Measurements from ENCODE around the gene ROBO2.

Gene ROBO2

GRCh38 chr3:77125966-77126365 lies 86.1 kb downstream of the ROBO2 start:
- no peak for DNase-seq

DNA sequence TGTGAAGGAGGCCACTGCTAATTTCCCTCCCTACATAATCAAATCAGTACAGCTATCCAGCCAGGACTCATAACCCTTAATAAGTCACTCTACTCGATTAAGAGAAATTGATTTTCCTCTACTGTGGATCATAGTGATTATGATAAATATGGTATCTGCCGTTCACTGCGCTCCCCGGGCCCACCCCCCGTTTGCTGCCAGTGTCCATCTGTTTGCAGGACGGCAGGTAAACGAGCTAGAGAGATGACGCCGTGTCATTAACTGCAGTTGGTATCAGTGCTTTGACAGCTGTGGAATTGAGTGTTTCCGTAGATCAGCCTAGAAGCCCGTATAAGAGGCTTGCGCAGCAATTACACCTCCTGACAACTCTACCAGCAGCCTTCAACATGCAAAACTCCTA lies 94.9 kb downstream of the ROBO2 start:
- DNase-seq: no peak

DNA sequence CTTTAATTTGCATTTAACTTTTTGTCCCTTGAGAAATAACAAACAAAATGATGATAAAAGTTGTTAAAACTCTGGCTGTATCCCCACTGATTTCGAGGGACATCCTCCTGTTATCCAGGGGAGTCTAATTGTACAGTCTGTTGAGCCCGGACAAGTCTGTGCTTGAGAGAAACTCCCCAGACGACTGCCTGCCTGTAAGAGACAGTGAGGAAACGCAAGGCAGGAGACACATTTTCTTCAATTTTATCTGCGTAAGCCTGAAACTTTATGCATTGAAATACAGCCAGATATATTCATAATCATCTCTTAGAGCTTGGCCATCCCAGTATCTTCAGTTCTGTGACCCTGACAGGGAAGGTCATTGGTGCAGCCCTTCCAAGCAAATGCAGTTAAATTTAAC lies 97.7 kb downstream of the ROBO2 start:
- no peak for DNase-seq

DNA sequence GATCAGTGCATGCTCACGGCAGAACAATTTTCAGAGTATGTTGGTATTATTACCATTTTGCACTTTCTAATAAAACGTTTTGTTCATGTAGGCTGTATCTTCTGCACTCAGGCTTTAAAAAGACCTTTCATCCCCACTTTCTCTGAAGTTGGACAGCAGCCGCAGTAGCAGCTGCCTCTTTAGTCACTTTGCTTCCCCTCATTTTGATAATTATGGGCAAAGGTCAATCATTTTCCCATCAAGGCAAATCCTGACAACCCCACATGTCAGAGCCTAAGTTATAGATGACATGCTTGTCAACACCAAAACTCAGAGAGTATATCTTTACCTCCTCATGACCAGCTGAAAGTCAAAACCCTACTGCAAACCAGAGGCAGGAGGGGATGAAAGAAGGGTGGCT lies 99.7 kb downstream of the ROBO2 start:
- DNase-seq: no peak

GRCh38 chr3:77141423-77141822 lies 101.5 kb downstream of the ROBO2 start:
- DNase-seq: no peak

- DNase-seq: no peak
Measured at GRCh38 chr3:77142578-77142977, 102.7 kb downstream of the ROBO2 start.

- no peak for DNase-seq
Measured at GRCh38 chr3:77146004-77146403, 106.1 kb downstream of the ROBO2 start.

DNA sequence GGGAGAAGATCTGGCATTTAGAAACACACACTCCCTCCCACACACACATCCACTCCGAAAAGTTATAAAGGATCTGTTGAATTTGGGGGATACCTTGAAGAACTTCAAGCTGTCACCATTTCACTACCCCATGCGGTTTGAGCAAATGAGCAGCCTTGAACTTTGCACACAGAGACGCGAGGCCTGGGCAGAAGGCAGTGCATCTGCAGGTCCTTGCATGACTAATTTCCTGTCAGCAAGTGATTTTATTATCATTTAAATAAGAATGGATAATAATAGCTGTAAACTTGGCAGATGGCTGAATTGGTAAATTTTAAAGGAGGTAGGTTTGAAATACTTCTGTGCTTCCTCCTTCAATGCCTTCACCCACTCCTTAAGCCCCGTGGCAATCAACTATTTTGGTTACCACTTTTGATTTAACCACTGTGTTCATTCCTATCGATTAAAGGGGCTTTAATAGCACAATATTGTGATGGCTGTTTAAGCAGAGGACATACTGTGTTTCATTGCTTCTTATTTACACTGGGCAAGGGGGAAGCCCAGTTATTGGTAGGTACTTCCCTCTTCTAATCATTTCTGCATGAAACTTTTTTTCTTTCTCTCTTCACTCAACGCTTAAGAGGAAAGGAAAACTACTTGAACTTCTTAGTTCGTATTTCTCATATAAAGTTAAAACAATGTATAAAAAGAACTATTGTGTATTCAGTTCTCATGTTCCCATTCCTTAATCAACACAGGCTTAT lies 108.1 kb downstream of the ROBO2 start:
- no peak for DNase-seq

- DNase-seq: no peak
Measured at GRCh38 chr3:77149382-77149781, 109.5 kb downstream of the ROBO2 start.

DNA sequence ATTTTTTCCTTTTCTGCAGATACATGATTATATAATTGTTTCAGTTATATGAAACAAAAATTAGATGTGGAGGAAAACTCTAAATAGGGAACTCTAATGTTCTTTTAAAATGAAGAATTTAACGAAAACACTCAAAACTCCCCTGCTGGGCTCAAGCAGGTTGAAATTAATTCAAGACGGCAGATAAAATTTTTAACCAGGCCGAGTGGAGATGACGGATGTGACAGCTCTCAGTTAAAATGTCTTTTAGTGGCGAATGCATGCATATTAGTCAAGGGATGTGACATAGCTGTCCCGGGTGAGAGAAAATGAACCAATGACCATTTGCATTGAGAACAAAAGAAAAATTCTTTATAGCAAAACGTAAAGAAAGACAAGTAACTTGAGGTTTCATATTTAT lies 110.1 kb downstream of the ROBO2 start:
- DNase-seq: no peak

DNA sequence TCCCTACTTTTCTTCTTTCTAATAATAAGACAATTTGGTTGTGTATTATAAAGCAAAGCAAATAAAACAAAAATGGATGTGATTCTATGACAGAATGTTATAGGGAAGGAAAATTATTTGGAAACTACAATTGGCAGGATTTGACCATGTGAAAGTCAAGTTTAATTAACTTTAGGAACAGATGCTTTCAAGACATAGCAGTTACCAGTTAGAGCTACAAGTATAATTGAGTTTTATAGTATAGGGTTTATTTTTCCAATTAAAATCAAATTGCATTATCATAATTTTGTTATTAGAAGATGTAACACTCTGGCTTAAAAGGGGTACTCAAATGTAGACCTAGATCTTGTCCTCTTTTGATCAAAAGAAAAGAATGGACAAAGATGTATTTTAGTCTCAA lies 110.9 kb downstream of the ROBO2 start:
- no peak for DNase-seq

DNA sequence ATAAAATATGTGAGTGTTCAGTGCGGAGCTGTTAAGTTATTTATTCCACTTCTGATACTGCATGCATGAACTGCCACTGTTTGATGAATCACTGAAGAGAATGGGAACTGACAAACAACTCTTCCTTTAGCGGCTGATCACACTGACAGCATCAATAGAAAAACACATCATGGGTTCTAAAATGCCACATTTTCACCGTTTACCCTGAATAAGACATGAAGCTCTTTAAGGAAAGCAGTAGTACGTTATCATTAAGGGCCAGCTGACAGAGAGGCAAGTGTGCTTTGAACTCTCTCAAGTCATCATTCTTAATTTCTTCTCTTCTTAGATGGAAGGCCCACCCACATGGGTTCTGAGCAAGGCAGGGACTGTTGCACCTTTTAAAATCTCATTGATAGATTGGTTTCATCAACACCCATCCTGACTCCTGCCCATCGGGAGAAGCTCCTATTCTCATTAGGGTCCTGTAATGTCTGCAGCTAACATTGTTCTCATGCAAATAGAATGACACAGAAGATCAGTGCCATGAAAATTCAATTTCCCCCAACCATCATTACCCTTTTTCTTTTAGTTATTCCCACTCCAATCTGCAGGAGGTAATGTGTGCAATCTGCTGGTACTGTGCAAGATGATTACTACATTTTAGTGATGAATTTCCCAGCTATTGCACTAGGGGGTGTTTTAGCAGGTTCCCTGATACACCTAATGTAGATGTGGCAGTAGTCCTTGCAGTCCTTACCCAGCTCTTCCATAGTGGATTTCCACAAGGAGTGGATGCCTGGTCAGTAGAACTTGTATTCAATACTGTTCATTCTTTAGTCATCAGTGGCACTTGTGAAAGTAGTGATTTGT lies 119.1 kb downstream of the ROBO2 start:
- no peak for DNase-seq

DNA sequence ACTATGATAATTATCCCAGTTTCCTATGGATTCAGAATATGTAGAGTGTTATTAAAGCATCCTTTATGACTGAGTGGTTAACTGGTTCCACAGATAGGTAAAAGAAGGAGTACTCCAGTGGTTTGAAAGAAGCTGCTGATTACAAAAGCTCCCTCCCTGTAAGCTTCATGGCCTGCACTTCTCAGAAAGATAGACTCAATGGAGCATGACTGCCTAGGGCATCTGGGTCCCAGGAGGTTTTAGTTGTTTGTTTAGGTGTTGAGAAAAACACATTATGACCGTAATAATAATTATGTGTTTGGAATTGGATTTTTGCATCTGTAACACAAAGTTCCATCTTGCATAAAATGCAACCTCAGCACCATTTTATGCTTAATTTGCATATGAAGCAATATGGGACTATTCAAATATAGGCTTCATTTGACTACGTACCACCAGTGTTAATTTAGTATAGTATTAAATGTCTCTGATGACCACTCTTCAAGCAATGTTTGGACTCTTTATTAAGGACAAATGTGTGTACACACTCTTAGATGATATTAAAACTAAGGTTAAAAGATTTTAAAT lies 121.1 kb downstream of the ROBO2 start:
- DNase-seq: no peak

DNA sequence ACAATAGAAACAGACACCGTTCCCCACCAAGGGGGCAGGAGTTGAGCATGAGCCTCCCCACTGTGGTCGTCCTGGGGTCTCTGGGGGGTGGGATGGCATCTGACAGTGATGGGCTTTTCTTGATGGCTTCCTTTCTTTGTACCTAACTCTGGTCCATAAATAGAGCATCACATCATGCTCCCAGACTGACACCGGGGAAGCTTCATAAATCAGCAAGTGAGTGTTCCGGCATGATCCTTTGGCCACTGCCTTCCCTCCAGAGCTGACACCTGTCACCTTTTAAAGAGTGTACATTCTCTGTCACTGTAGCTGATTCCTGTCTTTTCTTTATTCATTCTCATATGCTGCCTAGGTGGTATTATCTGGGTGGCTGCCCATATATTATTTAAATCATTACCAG lies 129.9 kb downstream of the ROBO2 start:
- DNase-seq: no peak

GRCh38 chr3:77171026-77171425 lies 131.1 kb downstream of the ROBO2 start:
- no peak for DNase-seq

DNA sequence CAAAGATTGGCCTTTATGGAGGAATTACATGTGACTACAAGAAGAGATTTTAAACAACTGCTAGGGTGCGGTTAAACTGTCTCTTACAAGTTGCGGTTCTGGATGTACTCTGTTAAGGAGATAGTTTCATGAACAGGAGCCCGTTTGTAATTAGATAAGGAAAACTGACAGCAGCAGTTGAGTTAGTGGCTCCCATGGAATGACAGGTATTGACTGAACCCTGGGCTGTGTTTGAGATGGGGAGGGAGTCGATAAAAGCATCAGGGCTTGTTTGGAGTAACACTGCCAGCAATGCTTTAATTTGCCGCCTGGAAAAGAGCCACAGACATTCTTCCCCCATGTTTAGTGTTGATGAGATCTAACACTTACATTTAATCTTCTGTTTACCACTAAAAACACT lies 139.9 kb downstream of the ROBO2 start:
- DNase-seq: no peak

- no peak for DNase-seq
Measured at GRCh38 chr3:77182341-77182740, 142.4 kb downstream of the ROBO2 start.

DNA sequence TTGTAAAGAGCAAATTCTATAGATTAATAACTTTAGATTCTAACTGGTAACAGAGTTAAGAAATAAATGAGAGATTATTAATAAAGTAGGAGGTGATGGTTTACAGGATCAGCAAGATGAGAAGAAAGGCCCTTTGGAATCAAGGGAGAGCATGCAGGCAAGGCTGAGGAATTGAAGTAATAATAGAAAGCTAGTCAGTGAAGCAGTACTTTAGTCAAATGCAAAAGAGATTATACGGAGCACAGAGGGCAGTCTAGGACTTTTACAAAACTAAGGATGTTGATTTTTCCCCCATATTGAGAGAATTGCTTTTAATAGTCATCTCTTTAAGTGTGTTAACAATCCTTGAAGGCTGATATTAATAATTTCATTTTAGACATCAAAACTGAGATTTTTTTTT lies 146.4 kb downstream of the ROBO2 start:
- DNase-seq: no peak

GRCh38 chr3:77186728-77187127 lies 146.8 kb downstream of the ROBO2 start:
- no peak for DNase-seq

DNA sequence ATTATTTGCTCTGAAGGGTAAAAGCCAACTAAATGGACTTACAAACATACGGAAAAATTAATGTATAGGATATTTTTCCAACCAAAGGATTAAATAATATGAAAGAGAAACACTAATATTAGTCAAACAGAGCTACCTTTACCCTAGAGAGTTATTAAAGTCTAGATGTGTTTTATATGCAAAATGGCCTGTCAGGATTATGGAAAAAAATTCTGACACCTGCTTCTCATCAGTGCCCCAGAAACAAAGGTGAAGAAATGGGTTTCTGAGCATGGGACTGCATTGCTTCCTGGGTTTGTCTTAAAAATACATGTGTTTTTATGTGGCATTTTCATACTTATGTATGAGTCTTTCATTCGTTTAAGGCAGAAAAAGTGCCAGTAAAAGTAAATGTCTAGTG lies 148.3 kb downstream of the ROBO2 start:
- DNase-seq: no peak

GRCh38 chr3:77189258-77189657 lies 149.4 kb downstream of the ROBO2 start:
- no peak for DNase-seq

DNA sequence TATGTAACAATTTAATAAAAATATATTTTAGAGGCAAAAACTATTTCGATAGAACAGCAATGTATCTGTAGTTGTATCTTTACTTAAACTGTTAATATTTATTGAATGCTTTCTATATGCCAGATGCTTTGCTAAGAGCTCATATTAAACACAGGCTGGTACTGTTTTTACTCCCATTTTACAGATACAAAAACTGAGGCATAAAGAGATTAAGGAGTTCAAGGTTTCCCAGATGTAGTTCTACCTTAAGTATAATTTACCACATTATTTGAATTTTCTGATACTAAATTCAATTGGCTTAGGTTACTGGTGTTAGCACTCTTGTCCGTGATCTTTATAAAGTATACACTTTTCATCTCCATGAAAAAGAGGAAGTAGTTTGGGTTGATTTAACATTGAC lies 149.8 kb downstream of the ROBO2 start:
- no peak for DNase-seq

DNA sequence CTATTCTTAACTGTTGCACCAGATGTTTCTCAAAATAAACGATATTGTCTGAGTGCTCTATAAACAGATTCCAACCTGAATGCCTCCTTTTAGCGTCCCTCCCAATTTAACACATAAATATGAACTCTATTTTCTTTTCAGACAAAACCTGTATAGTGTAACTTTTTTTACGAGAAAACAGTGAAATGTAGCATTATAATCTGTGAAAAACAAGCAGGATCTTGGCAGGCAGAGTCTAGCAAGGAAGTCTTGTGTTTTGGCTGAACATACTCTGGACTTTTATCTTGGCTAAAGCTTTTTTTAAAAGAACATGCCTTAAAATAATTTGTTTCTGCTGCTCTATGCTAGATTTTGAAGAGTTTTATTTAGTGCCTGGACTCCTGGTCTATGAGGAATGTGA lies 150.5 kb downstream of the ROBO2 start:
- DNase-seq: no peak

DNA sequence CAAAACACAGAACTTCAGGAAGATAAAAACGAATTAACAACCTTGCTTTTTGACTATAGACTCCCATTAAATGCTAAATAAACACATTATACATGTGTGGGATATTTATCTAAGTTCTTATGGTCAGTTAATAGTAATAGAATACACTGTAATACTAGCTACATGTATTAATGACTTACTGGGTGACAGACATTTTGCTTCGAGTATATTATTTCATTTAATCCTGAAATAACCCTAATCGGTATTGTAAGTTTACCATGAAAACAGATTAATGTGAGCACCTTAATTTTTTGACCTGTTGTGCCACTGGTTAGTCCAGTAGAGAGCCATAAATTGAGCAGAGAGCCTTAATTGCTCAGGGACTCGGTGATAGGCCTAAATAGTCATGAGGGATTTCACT lies 151.1 kb downstream of the ROBO2 start:
- no peak for DNase-seq
